ENCODE results near the gene MBNL1.

Gene MBNL1

DNA sequence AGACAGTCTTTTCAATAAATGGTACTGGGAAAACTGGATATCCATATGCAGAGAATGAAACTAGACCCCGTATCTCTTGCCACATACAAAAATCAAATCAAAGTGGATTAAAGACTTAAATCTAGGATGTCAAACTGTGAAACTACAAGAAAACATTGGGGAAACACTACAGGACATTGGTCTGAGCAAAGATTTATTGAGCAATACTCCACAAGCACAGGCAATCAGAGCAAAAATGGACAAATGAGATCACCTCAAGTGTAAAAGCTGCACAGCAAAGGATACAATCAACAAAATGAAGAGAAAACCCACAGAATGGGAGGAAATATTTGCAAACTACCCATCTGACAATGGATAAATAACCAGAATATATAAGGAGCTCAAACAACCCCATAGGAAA lies 38.4 kb upstream of the MBNL1 start:
- Histone ChIP-seq H3K9me3 (replicated peaks in 1 of 2; ENCODE audit: control insufficient read depth in 2 of 2, insufficient read depth in 1 of 2, low read depth in 1 of 2, low read length in 2 of 2) (peaks cover 0 to 1% of the 10 kb centered on the region in 2 donors), H4K91ac (ENCODE audit: low read depth, low read length, poor library complexity) (no peak overlapping the region), H2BK15ac (ENCODE audit: low read length) (no peak overlapping the region), H3K4me3 (ENCODE audit: low read length in 2 of 2) (no peak overlapping the region), H3K79me1 (ENCODE audit: low read depth, low read length) (no peaks in the 10 kb centered on the region), H3K23ac (ENCODE audit: low read depth, low read length, poor library complexity) (no peak overlapping the region), H3K36me3 (replicated peaks in 1 of 2; ENCODE audit: control insufficient read depth in 2 of 2, insufficient read depth in 2 of 2, low read length in 2 of 2) (no peaks in the 10 kb centered on the region), H3K18ac (ENCODE audit: low read length) (no peak overlapping the region), H4K8ac (ENCODE audit: low read depth, low read length) (no peak overlapping the region), H2AK5ac (ENCODE audit: low read depth, low read length) (no peak overlapping the region), H3K14ac (ENCODE audit: low read length) (no peak overlapping the region), H3K27ac (replicated peaks; ENCODE audit: low read length) (no peak overlapping the region), H2AFZ (ENCODE audit: low read length) (no peak overlapping the region), H2BK120ac (ENCODE audit: low read depth, low read length) (no peak overlapping the region), H2BK5ac (ENCODE audit: low read length) (no peak overlapping the region), H3K27me3 (ENCODE audit: control insufficient read depth in 3 of 3, insufficient read depth in 3 of 3, low read depth in 1 of 3, low read length in 3 of 3) (no peaks in the 10 kb centered on the region), H3K4me1 (ENCODE audit: control insufficient read depth in 2 of 2, insufficient read depth in 1 of 2, low read depth in 1 of 2, low read length in 2 of 2) (no peaks in the 10 kb centered on the region), H3K4ac (ENCODE audit: low read length) (no peak overlapping the region), H2BK12ac (ENCODE audit: low read length) (no peak overlapping the region), H3K4me2 (ENCODE audit: insufficient read depth, low read length, poor library complexity, severe bottlenecking) (no peak overlapping the region), H3K9ac (ENCODE audit: low read depth, low read length, poor library complexity) (no peak overlapping the region)
- no CpG with 5 or more reads among the region's 1 CpG for WGBS, 2 donors (ENCODE audit: extremely low coverage in 2 of 2, insufficient read length in 2 of 2, insufficient replicate concordance in 1 of 2)
- no peak for DNase-seq (ENCODE audit: low spot score)

DNA sequence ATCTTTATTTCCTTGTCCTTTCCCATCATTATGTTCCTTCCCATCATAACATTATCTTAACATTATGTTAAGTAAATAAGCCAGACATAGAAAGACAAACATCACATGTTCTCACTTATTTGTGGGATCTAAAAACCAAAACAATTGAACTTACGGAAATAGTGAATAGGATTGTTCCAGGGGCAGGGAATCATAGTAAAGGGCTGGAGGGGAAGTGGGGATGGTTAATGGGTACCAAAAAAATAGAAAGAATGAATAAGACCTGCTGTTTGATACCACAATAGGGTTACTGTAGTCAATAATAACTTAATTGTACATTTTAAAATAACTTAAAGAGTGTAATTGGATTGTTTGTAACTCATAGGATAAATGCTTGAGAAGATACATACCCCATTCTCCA lies 36.7 kb upstream of the MBNL1 start:
- Histone ChIP-seq H3K27ac (replicated peaks; ENCODE audit: low read length) (no peak overlapping the region), H3K23ac (ENCODE audit: low read depth, low read length, poor library complexity) (no peak overlapping the region), H2AK5ac (ENCODE audit: low read depth, low read length) (no peak overlapping the region), H3K4me3 (ENCODE audit: low read length in 2 of 2) (no peak overlapping the region), H3K14ac (ENCODE audit: low read length) (no peak overlapping the region), H3K4me2 (ENCODE audit: insufficient read depth, low read length, poor library complexity, severe bottlenecking) (no peak overlapping the region), H3K4me1 (ENCODE audit: control insufficient read depth in 2 of 2, insufficient read depth in 1 of 2, low read depth in 1 of 2, low read length in 2 of 2) (peaks cover 0 to 5% of the 10 kb centered on the region in 2 donors), H3K9ac (ENCODE audit: low read depth, low read length, poor library complexity) (no peak overlapping the region), H2BK120ac (ENCODE audit: low read depth, low read length) (no peak overlapping the region), H2AFZ (ENCODE audit: low read length) (no peak overlapping the region), H2BK12ac (ENCODE audit: low read length) (no peak overlapping the region), H4K91ac (ENCODE audit: low read depth, low read length, poor library complexity) (no peak overlapping the region), H2BK5ac (ENCODE audit: low read length) (no peak overlapping the region), H3K4ac (ENCODE audit: low read length) (no peak overlapping the region), H3K36me3 (replicated peaks in 1 of 2; ENCODE audit: control insufficient read depth in 2 of 2, insufficient read depth in 2 of 2, low read length in 2 of 2) (no peaks in the 10 kb centered on the region), H4K8ac (ENCODE audit: low read depth, low read length) (no peak overlapping the region), H3K9me3 (replicated peaks in 1 of 2; ENCODE audit: control insufficient read depth in 2 of 2, insufficient read depth in 1 of 2, low read depth in 1 of 2, low read length in 2 of 2) (peaks cover 0 to 1% of the 10 kb centered on the region in 2 donors), H3K27me3 (ENCODE audit: control insufficient read depth in 3 of 3, insufficient read depth in 3 of 3, low read depth in 1 of 3, low read length in 3 of 3) (no peaks in the 10 kb centered on the region), H3K79me1 (ENCODE audit: low read depth, low read length) (no peaks in the 10 kb centered on the region), H2BK15ac (ENCODE audit: low read length) (no peak overlapping the region), H3K18ac (ENCODE audit: low read length) (no peak overlapping the region)
- WGBS, 2 donors (ENCODE audit: extremely low coverage in 2 of 2, insufficient read length in 2 of 2, insufficient replicate concordance in 1 of 2): no CpG with 5 or more reads among the region's 1 CpG
- no peak for DNase-seq (ENCODE audit: low spot score)

DNA sequence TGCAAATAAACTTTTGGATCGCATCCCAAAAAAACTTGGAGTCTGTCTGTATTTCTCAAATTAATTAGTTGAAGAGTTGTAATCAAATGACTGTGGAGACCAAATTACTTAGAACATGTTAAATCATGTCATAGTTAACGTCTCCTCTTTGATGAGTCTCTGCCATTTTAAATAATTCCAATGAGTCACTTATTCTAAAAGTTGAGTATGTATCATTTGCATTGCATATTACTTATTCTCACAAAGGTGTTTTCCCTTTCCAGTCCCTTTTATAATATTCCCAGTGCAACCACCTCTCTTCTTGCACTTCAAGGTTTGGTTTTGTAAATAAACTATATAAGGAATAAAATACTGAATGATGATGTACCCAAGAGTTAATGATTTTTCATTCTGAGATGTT lies 36.0 kb upstream of the MBNL1 start:
- H4K91ac ChIP-seq (ENCODE audit: low read depth, low read length, poor library complexity): no peak overlapping the region
- H3K27ac ChIP-seq (replicated peaks; ENCODE audit: low read length): no peak overlapping the region
- H3K14ac ChIP-seq (ENCODE audit: low read length): no peak overlapping the region
- no peak overlapping the region for H2BK12ac ChIP-seq (ENCODE audit: low read length)
- H3K4ac ChIP-seq (ENCODE audit: low read length): no peak overlapping the region
- no peak overlapping the region for H2BK5ac ChIP-seq (ENCODE audit: low read length)
- no peak overlapping the region for H3K9ac ChIP-seq (ENCODE audit: low read depth, low read length, poor library complexity)
- H3K4me1 ChIP-seq (ENCODE audit: control insufficient read depth in 2 of 2, insufficient read depth in 1 of 2, low read depth in 1 of 2, low read length in 2 of 2): peaks cover 0 to 5% of the 10 kb centered on the region in 2 donors
- peaks cover 0 to 1% of the 10 kb centered on the region in 2 donors for H3K9me3 ChIP-seq (replicated peaks in 1 of 2; ENCODE audit: control insufficient read depth in 2 of 2, insufficient read depth in 1 of 2, low read depth in 1 of 2, low read length in 2 of 2)
- H3K27me3 ChIP-seq (ENCODE audit: control insufficient read depth in 3 of 3, insufficient read depth in 3 of 3, low read depth in 1 of 3, low read length in 3 of 3): no peaks in the 10 kb centered on the region
- H3K79me1 ChIP-seq (ENCODE audit: low read depth, low read length): no peaks in the 10 kb centered on the region
- WGBS, 2 donors (ENCODE audit: extremely low coverage in 2 of 2, insufficient read length in 2 of 2, insufficient replicate concordance in 1 of 2): no CpG with 5 or more reads among the region's 2 CpGs
- H3K23ac ChIP-seq (ENCODE audit: low read depth, low read length, poor library complexity): no peak overlapping the region
- no peak for DNase-seq (ENCODE audit: low spot score)
- no peak overlapping the region for H3K18ac ChIP-seq (ENCODE audit: low read length)
- no peak overlapping the region for H3K4me3 ChIP-seq (ENCODE audit: low read length in 2 of 2)
- H2BK15ac ChIP-seq (ENCODE audit: low read length): no peak overlapping the region
- H4K8ac ChIP-seq (ENCODE audit: low read depth, low read length): no peak overlapping the region
- no peak overlapping the region for H3K4me2 ChIP-seq (ENCODE audit: insufficient read depth, low read length, poor library complexity, severe bottlenecking)
- H2AK5ac ChIP-seq (ENCODE audit: low read depth, low read length): no peak overlapping the region
- H3K36me3 ChIP-seq (replicated peaks in 1 of 2; ENCODE audit: control insufficient read depth in 2 of 2, insufficient read depth in 2 of 2, low read length in 2 of 2): no peaks in the 10 kb centered on the region
- H2AFZ ChIP-seq (ENCODE audit: low read length): no peak overlapping the region
- H2BK120ac ChIP-seq (ENCODE audit: low read depth, low read length): no peak overlapping the region

DNA sequence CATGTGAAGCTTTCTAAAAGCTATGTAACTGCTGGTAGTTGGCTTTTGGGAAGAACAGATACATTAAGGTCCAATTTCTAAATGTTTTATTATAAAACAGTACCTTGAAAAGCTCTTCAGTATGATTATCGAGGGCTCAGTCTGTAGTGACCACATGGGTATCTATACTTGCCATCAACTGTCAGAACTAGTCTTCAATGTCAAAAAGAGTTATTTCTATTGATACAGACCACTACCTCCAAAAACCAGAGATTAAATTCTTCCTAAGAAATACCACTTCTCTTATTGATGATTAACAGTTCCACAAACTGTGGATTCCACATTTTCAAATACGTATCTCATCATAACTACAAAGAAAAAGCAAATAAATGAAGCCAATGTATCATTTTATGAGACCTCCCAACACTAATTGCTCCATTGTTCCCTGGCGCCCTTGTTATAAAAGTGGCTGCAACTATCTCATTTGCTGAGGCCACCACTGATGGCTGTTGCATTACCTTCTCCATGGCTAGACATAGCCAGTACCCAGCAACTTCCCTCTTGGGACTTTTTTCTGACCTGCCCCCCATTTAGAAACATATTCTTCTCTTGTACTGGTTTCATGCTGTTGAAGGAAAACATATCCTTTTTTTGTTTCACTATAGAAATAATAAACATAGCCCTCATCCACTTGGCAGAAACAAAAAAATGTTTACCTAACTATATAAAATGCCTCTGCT lies 33.9 kb upstream of the MBNL1 start:
- Histone ChIP-seq H3K18ac (ENCODE audit: low read length) (no peak overlapping the region), H3K14ac (ENCODE audit: low read length) (no peak overlapping the region), H3K4me1 (ENCODE audit: control insufficient read depth in 2 of 2, insufficient read depth in 1 of 2, low read depth in 1 of 2, low read length in 2 of 2) (peaks cover 0 to 5% of the 10 kb centered on the region in 2 donors), H3K23ac (ENCODE audit: low read depth, low read length, poor library complexity) (no peak overlapping the region), H2BK12ac (ENCODE audit: low read length) (no peak overlapping the region), H2AK5ac (ENCODE audit: low read depth, low read length) (no peak overlapping the region), H2BK120ac (ENCODE audit: low read depth, low read length) (no peak overlapping the region), H3K27ac (replicated peaks; ENCODE audit: low read length) (no peak overlapping the region), H3K4ac (ENCODE audit: low read length) (no peak overlapping the region), H3K4me3 (ENCODE audit: low read length in 2 of 2) (no peak overlapping the region), H4K8ac (ENCODE audit: low read depth, low read length) (no peak overlapping the region), H4K91ac (ENCODE audit: low read depth, low read length, poor library complexity) (no peak overlapping the region), H2BK5ac (ENCODE audit: low read length) (no peak overlapping the region), H3K9me3 (replicated peaks in 1 of 2; ENCODE audit: control insufficient read depth in 2 of 2, insufficient read depth in 1 of 2, low read depth in 1 of 2, low read length in 2 of 2) (no peaks in the 10 kb centered on the region), H3K36me3 (replicated peaks in 1 of 2; ENCODE audit: control insufficient read depth in 2 of 2, insufficient read depth in 2 of 2, low read length in 2 of 2) (no peaks in the 10 kb centered on the region), H2AFZ (ENCODE audit: low read length) (no peak overlapping the region), H3K4me2 (ENCODE audit: insufficient read depth, low read length, poor library complexity, severe bottlenecking) (no peak overlapping the region), H3K9ac (ENCODE audit: low read depth, low read length, poor library complexity) (no peak overlapping the region), H3K79me1 (ENCODE audit: low read depth, low read length) (no peaks in the 10 kb centered on the region), H3K27me3 (ENCODE audit: control insufficient read depth in 3 of 3, insufficient read depth in 3 of 3, low read depth in 1 of 3, low read length in 3 of 3) (no peaks in the 10 kb centered on the region), H2BK15ac (ENCODE audit: low read length) (no peak overlapping the region)
- no peak for DNase-seq (ENCODE audit: low spot score)
- WGBS, 2 donors (ENCODE audit: extremely low coverage in 2 of 2, insufficient read length in 2 of 2, insufficient replicate concordance in 1 of 2): no CpG with 5 or more reads among the region's 3 CpGs

Data from neuronal stem cell (in vitro differentiated cells).